OCI-LY3 (cell line): ENCODE data around the gene SMYD3.

Source experiments
- H2AFZ ChIP-seq: fragments of 200-600, 300-600 bp; shearing (Covaris generic); 2 replicates; pipeline ENCODE4 v1.6.0; 2014; ENCODE audit warnings: antibody characterized with exemption, low read depth, low read length
- H3K27ac ChIP-seq: fragments of 200-600, 300-600 bp; sonication (generic); 2 replicates; pipeline ENCODE4 v1.5.1; 2014; ENCODE audit warnings: mild to moderate bottlenecking, low read length, moderate library complexity, mixed read lengths
- H3K27me3 ChIP-seq: fragments of 200-600, 300-600 bp; sonication (generic); 2 replicates; pipeline ENCODE4 v1.6.1; 2014; ENCODE audit warnings: low read depth, low read length, mixed read lengths
- H3K36me3 ChIP-seq: fragments of 200-600, 300-600 bp; sonication (generic); replicated peaks from 2 replicates; pipeline ENCODE3; 2014; ENCODE audit warnings: low read depth, low read length, mixed read lengths
- H3K4me1 ChIP-seq: fragments of 300-600, 200-600 bp; sonication (generic); 2 replicates; pipeline ENCODE4 v1.6.1; 2014; ENCODE audit warnings: low read length, mixed read lengths
- H3K4me2 ChIP-seq: fragments of 200-600, 300-600 bp; sonication (generic); 2 replicates; pipeline ENCODE4 v1.6.1; 2014; ENCODE audit warnings: low read length, mixed read lengths
- H3K4me3 ChIP-seq: fragments of 300-600, 200-600 bp; sonication (generic); 2 replicates; pipeline ENCODE4 v1.5.1; 2014; ENCODE audit warnings: antibody characterized with exemption, mild to moderate bottlenecking, low read length, moderate library complexity
- H3K79me2 ChIP-seq: fragments of 300-600, 200-600 bp; shearing (Covaris generic); 2 replicates; pipeline ENCODE4 v1.6.1; 2014; ENCODE audit warnings: mild to moderate bottlenecking, low read length, mixed read lengths
- H3K9ac ChIP-seq: fragments of 300-600, 200-600 bp; shearing (Covaris generic); 2 replicates; pipeline ENCODE4 v1.6.0; 2014; ENCODE audit warnings: mild to moderate bottlenecking, low read length, moderate library complexity
- H3K9me3 ChIP-seq: fragments of 200-600, 300-600 bp; shearing (Covaris generic); 2 replicates; pipeline ENCODE4 v1.6.1; 2014; ENCODE audit warnings: low read length, mixed read lengths; ENCODE audit not compliant: insufficient read depth
- H4K20me1 ChIP-seq: fragments of 200-600, 300-600 bp; sonication (generic); 2 replicates; pipeline ENCODE4 v1.6.1; 2016; ENCODE audit warnings: low read length, mixed read lengths; ENCODE audit not compliant: insufficient read depth
- CTCF ChIP-seq: fragments of 200-600, 300-600 bp; sonication (generic); IDR thresholded peaks from 2 replicates; pipeline ENCODE4 v1.5.1; 2014; ENCODE audit warnings: antibody characterized with exemption, low read length, low read depth
- EZH2phosphoT487 ChIP-seq: fragments of 200-600 bp; shearing (Covaris generic); IDR thresholded peaks from 2 replicates; pipeline ENCODE4 v1.6.1; 2018; ENCODE audit warnings: antibody characterized with exemption, mixed run types, low read depth

Gene SMYD3

GRCh38 chr1:246036175-246036574, 470.9 kb downstream of the SMYD3 start:
- Histone ChIP-seq H3K27ac (no peak overlapping the region), H3K9me3 (no peaks in the 10 kb centered on the region), H3K9ac (no peak overlapping the region), H3K4me1 (peaks cover 11% of the 10 kb centered on the region), H4K20me1 (no peaks in the 10 kb centered on the region), H3K36me3 (no peaks in the 10 kb centered on the region), H3K27me3 (no peaks in the 10 kb centered on the region), H2AFZ (no peak overlapping the region), H3K4me2 (no peak overlapping the region), H3K4me3 (no peak overlapping the region), H3K79me2 (no peaks in the 10 kb centered on the region)
- TF ChIP-seq EZH2phosphoT487, result no peak
- no peak for TF ChIP-seq CTCF

GRCh38 chr1:246035060-246035541, 472.0 kb downstream of the SMYD3 start:
- H3K9me3 ChIP-seq, result no peaks in the 10 kb centered on the region
- H3K4me1 ChIP-seq, result peaks cover 11% of the 10 kb centered on the region
- no peak overlapping the region for H3K27ac ChIP-seq
- no peak overlapping the region for H2AFZ ChIP-seq
- no peaks in the 10 kb centered on the region for H3K79me2 ChIP-seq
- H3K36me3 ChIP-seq, result no peaks in the 10 kb centered on the region
- no peak for TF ChIP-seq EZH2phosphoT487
- no peak for TF ChIP-seq CTCF
- H3K9ac ChIP-seq, result no peak overlapping the region
- H3K27me3 ChIP-seq, result no peaks in the 10 kb centered on the region
- no peak overlapping the region for H3K4me2 ChIP-seq
- H4K20me1 ChIP-seq, result no peaks in the 10 kb centered on the region
- H3K4me3 ChIP-seq, result no peak overlapping the region

- no peaks in the 10 kb centered on the region for H4K20me1 ChIP-seq
- no peak overlapping the region for H3K9ac ChIP-seq
- H3K36me3 ChIP-seq, result no peaks in the 10 kb centered on the region
- TF ChIP-seq CTCF (no peak), EZH2phosphoT487 (no peak)
- no peaks in the 10 kb centered on the region for H3K9me3 ChIP-seq
- no peak overlapping the region for H3K4me3 ChIP-seq
- peaks cover 11% of the 10 kb centered on the region for H3K4me1 ChIP-seq
- H3K27ac ChIP-seq, result no peak overlapping the region
- H2AFZ ChIP-seq, result no peak overlapping the region
- H3K4me2 ChIP-seq, result no peak overlapping the region
- H3K79me2 ChIP-seq, result no peaks in the 10 kb centered on the region
- H3K27me3 ChIP-seq, result no peaks in the 10 kb centered on the region
Observed at GRCh38 chr1:246034630-246035029, 472.4 kb downstream of the SMYD3 start.

GRCh38 chr1:246032984-246033383, 474.1 kb downstream of the SMYD3 start:
- H3K4me3 ChIP-seq, result no peak overlapping the region
- no peak for TF ChIP-seq CTCF
- TF ChIP-seq EZH2phosphoT487, result no peak
- H3K27me3 ChIP-seq, result no peaks in the 10 kb centered on the region
- H3K27ac ChIP-seq, result no peak overlapping the region
- no peak overlapping the region for H3K9ac ChIP-seq
- H2AFZ ChIP-seq, result no peak overlapping the region
- H4K20me1 ChIP-seq, result no peaks in the 10 kb centered on the region
- peaks cover 11% of the 10 kb centered on the region for H3K4me1 ChIP-seq
- H3K36me3 ChIP-seq, result no peaks in the 10 kb centered on the region
- no peaks in the 10 kb centered on the region for H3K9me3 ChIP-seq
- no peaks in the 10 kb centered on the region for H3K79me2 ChIP-seq
- no peak overlapping the region for H3K4me2 ChIP-seq
